ENCODE measurements around the gene SLC30A1. TPM values are rescaled to one million over a fixed set of nuclear protein-coding genes. Genes with fewer than 3 reads are reported as not detected.

SLC30A1 gene
- total RNA-seq, 4 donors from 2014 or later: 34.1 to 55.5 (median 45.2) TPM

DNA sequence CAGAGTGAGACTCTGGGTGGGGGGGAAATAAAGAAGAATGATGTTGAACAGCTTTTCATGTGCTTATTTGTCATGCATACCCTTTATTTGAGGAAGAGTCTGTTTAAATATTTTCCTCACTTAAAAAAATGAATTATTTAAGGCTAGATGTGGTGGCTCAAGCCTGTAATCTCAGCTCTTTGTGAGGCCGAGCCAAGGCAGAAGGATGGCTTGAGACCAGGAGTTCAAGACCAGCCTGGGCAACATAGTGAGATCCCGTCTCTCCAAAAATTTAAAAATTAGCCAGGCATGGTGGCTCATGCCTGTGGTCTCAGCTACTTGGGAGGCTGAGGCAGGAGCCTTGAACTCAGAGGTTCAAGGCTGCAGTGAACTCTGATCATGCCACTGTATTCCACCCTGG is 25.4 kb downstream of the SLC30A1 start:
- peak in 1 of 2 donors; percentile 13 for DNase-seq (ENCODE audit: low spot score in 2 of 2)
- WGBS, 2 donors: 92 to 95% methylated on average over 2 of the region's 2 CpGs
- intact Hi-C loops (cut with DNase I; ENCODE audit: low total_unique reads): no loop called here
- no peak overlapping the region for H3K4me3 ChIP-seq (ENCODE audit: low read depth, poor library complexity, severe bottlenecking)
- no peak for TF ChIP-seq POLR2A (IDR thresholded peaks at IDR 0.05)
- no peak for TF ChIP-seq CTCF (IDR thresholded peaks at IDR 0.05)

GRCh38 chr1:211551638-211552460 is 27.1 kb downstream of the SLC30A1 start:
- TF ChIP-seq POLR2A (IDR thresholded peaks at IDR 0.05): no peak
- no peak overlapping the region for H3K4me3 ChIP-seq (ENCODE audit: low read depth, poor library complexity, severe bottlenecking)
- 58 to 60% methylated on average over 12 of the region's 12 CpGs for WGBS, 2 donors
- intact Hi-C loops (cut with DNase I; ENCODE audit: low total_unique reads): no loop called here
- peak in 1 of 2 donors; percentile 40 for DNase-seq (ENCODE audit: low spot score in 2 of 2)

DNA sequence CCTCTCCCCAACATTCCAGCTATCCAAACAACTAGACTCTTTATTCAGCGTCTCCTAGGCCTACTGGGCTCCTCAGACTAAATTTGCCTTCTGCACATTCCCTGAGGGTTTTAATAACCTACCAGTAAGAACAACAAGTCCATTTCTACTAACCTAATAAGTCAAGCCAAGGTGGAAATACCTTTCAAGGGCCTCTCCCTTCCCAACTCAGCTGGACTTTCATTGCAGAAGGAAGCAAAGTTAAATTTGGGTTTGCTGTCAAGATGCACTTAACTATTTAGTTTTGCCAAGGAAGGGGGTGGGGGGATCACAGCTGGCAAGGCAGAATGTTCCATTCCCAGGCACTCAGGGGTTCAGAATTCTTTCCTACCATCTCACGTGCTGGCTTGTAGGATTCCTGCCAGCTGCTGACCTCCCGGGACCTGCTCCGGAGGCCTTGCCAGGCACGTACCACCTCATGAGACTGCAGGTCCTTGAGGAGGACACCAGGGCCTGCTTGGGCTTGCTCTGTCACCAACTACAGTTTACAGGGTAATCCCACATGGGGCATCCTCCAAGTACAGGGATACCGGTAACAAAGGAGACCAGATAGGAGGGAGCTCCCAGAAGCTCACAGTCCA is 29.8 kb downstream of the SLC30A1 start:
- DNase-seq (ENCODE audit: low spot score in 2 of 2): peak in 1 of 2 donors; percentile 69
- WGBS, 2 donors: 72 to 73% methylated on average over 6 of the region's 6 CpGs
- no peak overlapping the region for H3K4me3 ChIP-seq (ENCODE audit: low read depth, poor library complexity, severe bottlenecking)
- intact Hi-C loops (cut with DNase I; ENCODE audit: low total_unique reads): no loop called here
- TF ChIP-seq POLR2A (IDR thresholded peaks at IDR 0.05) (no peak), CTCF (IDR thresholded peaks at IDR 0.05) (no peak)

GRCh38 chr1:211548321-211549091 is 30.5 kb downstream of the SLC30A1 start:
- no peak overlapping the region for H3K4me3 ChIP-seq (ENCODE audit: low read depth, poor library complexity, severe bottlenecking)
- TF ChIP-seq POLR2A (IDR thresholded peaks at IDR 0.05) (no peak), CTCF (IDR thresholded peaks at IDR 0.05) (no peak)
- intact Hi-C loops (cut with DNase I; ENCODE audit: low total_unique reads): no loop called here
- WGBS, 2 donors: 73% methylated on average over 9 of the region's 9 CpGs
- DNase-seq (ENCODE audit: low spot score in 2 of 2): peak in 1 of 2 donors; percentile 80

DNA sequence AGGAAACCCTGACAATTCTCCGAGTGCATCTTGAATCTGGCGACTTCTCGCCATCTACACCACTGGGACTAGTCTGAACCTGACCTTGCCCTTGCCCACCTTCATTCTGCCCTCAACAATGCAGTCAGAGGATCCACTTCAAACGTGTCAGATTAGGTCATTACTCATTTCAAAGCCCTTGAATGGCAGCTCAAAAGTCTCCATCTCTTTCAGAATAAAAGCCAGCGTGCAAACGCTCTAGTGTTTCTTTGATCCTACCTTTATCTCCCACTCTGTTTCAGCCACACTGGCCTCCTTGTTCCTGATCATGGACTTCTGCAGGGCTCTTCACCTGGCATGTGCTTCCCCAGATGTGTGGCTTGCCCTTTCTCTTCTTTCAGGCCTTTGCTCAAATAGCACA is 31.3 kb downstream of the SLC30A1 start:
- WGBS, 2 donors: 73 to 77% methylated on average over 6 of the region's 6 CpGs
- H3K4me3 ChIP-seq (ENCODE audit: low read depth, poor library complexity, severe bottlenecking): no peak overlapping the region
- TF ChIP-seq CTCF (IDR thresholded peaks at IDR 0.05) (no peak), POLR2A (IDR thresholded peaks at IDR 0.05) (no peak)
- intact Hi-C loops (cut with DNase I; ENCODE audit: low total_unique reads): no loop called here
- DNase-seq (ENCODE audit: low spot score in 2 of 2): no peak

GRCh38 chr1:211546543-211546942 is 32.4 kb downstream of the SLC30A1 start:
- WGBS, 2 donors: 81 to 89% methylated on average over 7 of the region's 7 CpGs
- intact Hi-C loops (cut with DNase I; ENCODE audit: low total_unique reads): no loop called here
- TF ChIP-seq CTCF (IDR thresholded peaks at IDR 0.05) (no peak), POLR2A (IDR thresholded peaks at IDR 0.05) (no peak)
- no peak for DNase-seq (ENCODE audit: low spot score in 2 of 2)
- no peak overlapping the region for H3K4me3 ChIP-seq (ENCODE audit: low read depth, poor library complexity, severe bottlenecking)

All from lower leg skin (tissue), 4 donors.